Measurements from ENCODE around the gene ATP9A. TPM values are rescaled to one million over a fixed set of nuclear protein-coding genes. Genes with fewer than 3 reads are reported as not detected.

ATP9A gene
- total and polyA plus RNA-seq, 2 of the 4 experiments (the other 2 are of a cell fraction): 10.6 to 22.4 TPM

DNA sequence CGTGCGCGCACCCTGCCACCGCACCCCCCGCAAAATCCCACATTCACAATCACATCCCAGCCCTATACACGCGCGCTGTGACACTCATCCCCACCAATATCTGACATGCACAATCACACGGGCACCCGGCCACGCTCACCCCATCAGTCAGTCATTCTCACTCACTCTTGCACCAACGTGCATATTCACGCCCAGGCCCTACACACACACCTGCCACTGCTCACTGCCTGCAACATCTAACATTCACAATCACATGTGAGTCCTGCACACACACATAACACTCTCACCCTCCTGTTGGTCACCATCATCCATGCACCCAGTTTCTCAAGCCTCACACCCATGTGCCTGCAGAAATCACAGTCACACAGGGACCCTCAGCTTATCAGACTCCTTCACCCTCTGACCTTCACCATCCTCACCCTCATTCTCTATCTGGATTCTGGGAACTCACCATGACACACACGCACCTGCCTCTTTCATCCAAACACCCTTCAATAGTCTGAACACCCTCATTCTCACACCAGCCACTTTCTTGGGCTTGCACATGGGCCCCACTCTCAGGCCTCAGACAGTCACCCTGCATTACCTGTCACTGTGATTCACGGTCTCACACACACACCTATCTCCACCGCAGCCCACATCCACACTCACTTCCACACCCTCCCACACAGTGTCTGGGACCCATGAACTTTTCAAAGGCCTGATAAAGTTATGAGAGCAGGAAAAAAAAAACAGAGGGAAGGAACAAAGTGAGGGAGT is 748 bp upstream of the ATP9A start (continued):
- TF ChIP-seq NFE2L2 (IDR thresholded peaks at IDR 0.05; ENCODE audit: low read depth, low read length): no peak

DNA sequence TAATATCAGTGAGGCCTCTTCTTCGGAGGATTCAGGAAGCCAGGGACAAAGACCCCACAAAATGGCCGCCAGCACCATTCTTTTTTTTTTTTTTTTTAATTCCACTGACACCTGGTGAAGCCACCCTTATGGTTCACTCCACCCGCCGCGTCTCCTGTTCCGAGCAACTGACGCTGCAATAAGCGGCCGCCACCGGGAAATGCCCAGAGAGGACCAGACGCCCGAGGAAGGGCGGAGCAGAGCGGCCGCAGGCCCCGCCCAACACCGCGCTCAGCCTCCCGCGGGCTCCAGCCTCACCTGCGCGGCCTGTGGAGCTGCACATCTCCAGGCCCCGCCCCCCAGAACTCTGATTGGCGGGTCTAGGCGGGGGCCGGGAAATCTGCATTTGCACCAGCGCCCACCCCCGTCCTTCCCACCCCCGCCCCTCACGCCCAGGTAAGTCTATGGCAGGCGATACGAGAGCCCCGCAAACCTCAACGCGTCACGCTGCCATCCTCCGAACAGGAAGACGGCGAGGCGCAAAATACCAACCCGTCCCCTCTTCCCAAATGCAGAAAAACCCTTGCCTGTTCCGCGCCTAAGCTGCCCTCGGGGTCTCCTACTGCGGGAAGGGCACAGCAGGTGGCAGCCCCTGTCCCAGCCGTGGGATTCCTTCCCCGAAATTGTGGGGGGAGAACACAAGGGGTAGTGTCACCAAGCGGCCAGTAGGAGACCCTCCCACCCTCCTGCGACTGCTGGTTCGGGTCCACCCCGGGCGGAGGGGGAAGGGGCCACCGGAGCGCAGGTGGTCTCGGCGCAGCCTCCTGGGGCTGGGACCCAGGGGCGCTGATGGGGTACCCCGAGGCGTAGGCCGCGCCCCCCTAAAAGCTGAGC is 960 bp downstream of the ATP9A start:
- peak overlapping the region; percentile 45 for H3K14ac ChIP-seq (replicated peaks; ENCODE audit: low read depth, low read length)
- no peak overlapping the region for H2BK5ac ChIP-seq (ENCODE audit: low read depth, low read length, poor library complexity, severe bottlenecking)
- peak overlapping the region; percentile 76 for H3K4me3 ChIP-seq (ENCODE audit: insufficient read depth, low read depth, low read length)
- peak overlapping the region; percentile 31; the same call in 1 of the 2 replicates for H2BK120ac ChIP-seq (ENCODE audit: low read depth, low read length)
- ChIA-PET POLR2A (ENCODE audit: unreplicated experiment) (no interaction called here), CTCF (no interaction called here)
- peak overlapping the region; percentile 60 for H2AK5ac ChIP-seq (ENCODE audit: low read depth, low read length)
- peak overlapping the region; percentile 85 for H2AK9ac ChIP-seq (replicated peaks; ENCODE audit: low read depth, low read length, poor library complexity)
- peak overlapping the region; percentile 21; the same call in 1 of the 2 replicates for H3K4ac ChIP-seq (ENCODE audit: low read depth, low read length)
- intact Hi-C loops (cut with micrococcal nuclease) (loop anchor here (5.0 to 10.0 kb wide), 2 partner anchors 65 to 122 kb away; no protein-coding TSS in a partner anchor), in situ Hi-C loops (cut with MboI; ENCODE audit: low sequenced_read_pairs) (loop anchor here (10.0 to 25.0 kb wide), 2 partner anchors 122 to 780 kb away; no protein-coding TSS in a partner anchor), dilution Hi-C loops (cut with HindIII; ENCODE audit: low sequenced_read_pairs, unreplicated experiment) (no loop called here)
- 2% methylated on average over 24 of the region's 61 CpGs; no CpG with 5 or more reads in 1 of the 2 experiments for WGBS, 2 experiments (ENCODE audit: extremely low coverage in 2 of 2, insufficient read length in 1 of 2)
- H3K27ac ChIP-seq (ENCODE audit: insufficient read depth, low read length): no peak overlapping the region
- H3K9me1 ChIP-seq (ENCODE audit: insufficient read depth, low read length): peaks cover 6% of the 10 kb centered on the region; the same call in 1 of the 2 replicates
- peak overlapping the region; percentile 72 for H3K4me2 ChIP-seq (ENCODE audit: low read depth, low read length)
- peaks cover 5% of the 10 kb centered on the region; the same call in 1 of the 2 replicates for H4K20me1 ChIP-seq (ENCODE audit: insufficient read depth, low read length)
- no peaks in the 10 kb centered on the region for H3K4me1 ChIP-seq (ENCODE audit: control insufficient read depth, insufficient read depth, low read length)
- no peaks in the 10 kb centered on the region for H3K27me3 ChIP-seq (ENCODE audit: control insufficient read depth, insufficient read depth, low read length)
- H2AFZ ChIP-seq (replicated peaks; ENCODE audit: low read length, poor library complexity): peak overlapping the region; percentile 60
- H3K9me3 ChIP-seq (ENCODE audit: control insufficient read depth, insufficient read depth, low read length): no peaks in the 10 kb centered on the region
- no peak overlapping the region; the same call in 1 of the 2 replicates for H3K56ac ChIP-seq (ENCODE audit: extremely low read depth, insufficient read depth, low read length)
- H4K8ac ChIP-seq (ENCODE audit: low read depth in 2 of 2, low read length in 2 of 2): peak overlapping the region; percentile 47 to 87; a peak in 3 of 4 replicates
- no peak overlapping the region; the same call in 2 of the 3 replicates for H2BK15ac ChIP-seq (ENCODE audit: low read depth, low read length)
- H3K79me1 ChIP-seq (ENCODE audit: low read depth in 1 of 2, low read length in 2 of 2): peaks cover 24 to 56% of the 10 kb centered on the region in 2 experiments; a peak in 3 of 4 replicates
- no TSS peak for BruUV-seq (replicated peaks)
- H3K23ac ChIP-seq (ENCODE audit: low read depth, low read length): peak overlapping the region; percentile 14; the same call in 1 of the 2 replicates
- H3K18ac ChIP-seq (ENCODE audit: low read depth, low read length): 0 out of 2 replicates have a peak overlapping the region, but pooled peaks have one; percentile 49
- H3K9ac ChIP-seq (ENCODE audit: low read depth, low read length): peak overlapping the region; percentile 72
- H2BK20ac ChIP-seq (ENCODE audit: low read depth, low read length): peak overlapping the region; percentile 25; the same call in 1 of the 2 replicates
- no peak for DNase-seq
- TF ChIP-seq MXI1 (IDR thresholded peaks at IDR 0.05; ENCODE audit: borderline replicate concordance, low read depth, low read length) (no peak), POLR2A (IDR thresholded peaks at IDR 0.05; ENCODE audit: low read depth, low read length) (no peak), SMC3 (IDR thresholded peaks at IDR 0.05; ENCODE audit: low read depth, low read length) (no peak), RAD21 (IDR thresholded peaks at IDR 0.05; ENCODE audit: low read length) (peak; percentile 16; the same call in 1 of the 2 replicates), BHLHE40 (IDR thresholded peaks at IDR 0.05; ENCODE audit: low read depth, low read length) (no peak), CTCF (conservative IDR thresholded peaks at IDR 0.05; ENCODE audit: low read depth, low read length) (peak; percentile 30; the same call in 1 of the 2 replicates)
- peak overlapping the region; percentile 24; the same call in 1 of the 2 replicates for H4K5ac ChIP-seq (ENCODE audit: low read depth, low read length)
- no peaks in the 10 kb centered on the region for H3K36me3 ChIP-seq (ENCODE audit: control insufficient read depth, insufficient read depth, low read length)
- no peak overlapping the region; the same call in 1 of the 2 replicates for H4K91ac ChIP-seq (ENCODE audit: insufficient read depth, low read depth, low read length)
- peak; percentile 39 for ATAC-seq (ENCODE audit: low read depth)
